Measurements from ENCODE around the gene CFAP73. TPM values are rescaled to one million over a fixed set of nuclear protein-coding genes. Genes with fewer than 3 reads are reported as not detected.

The CFAP73 gene
- total and polyA plus RNA-seq, 10 of the 15 experiments (the other 5 are each of a cell fraction or from before 2014, with no cell fraction given): 0.18 TPM; not detected in 9

DNA sequence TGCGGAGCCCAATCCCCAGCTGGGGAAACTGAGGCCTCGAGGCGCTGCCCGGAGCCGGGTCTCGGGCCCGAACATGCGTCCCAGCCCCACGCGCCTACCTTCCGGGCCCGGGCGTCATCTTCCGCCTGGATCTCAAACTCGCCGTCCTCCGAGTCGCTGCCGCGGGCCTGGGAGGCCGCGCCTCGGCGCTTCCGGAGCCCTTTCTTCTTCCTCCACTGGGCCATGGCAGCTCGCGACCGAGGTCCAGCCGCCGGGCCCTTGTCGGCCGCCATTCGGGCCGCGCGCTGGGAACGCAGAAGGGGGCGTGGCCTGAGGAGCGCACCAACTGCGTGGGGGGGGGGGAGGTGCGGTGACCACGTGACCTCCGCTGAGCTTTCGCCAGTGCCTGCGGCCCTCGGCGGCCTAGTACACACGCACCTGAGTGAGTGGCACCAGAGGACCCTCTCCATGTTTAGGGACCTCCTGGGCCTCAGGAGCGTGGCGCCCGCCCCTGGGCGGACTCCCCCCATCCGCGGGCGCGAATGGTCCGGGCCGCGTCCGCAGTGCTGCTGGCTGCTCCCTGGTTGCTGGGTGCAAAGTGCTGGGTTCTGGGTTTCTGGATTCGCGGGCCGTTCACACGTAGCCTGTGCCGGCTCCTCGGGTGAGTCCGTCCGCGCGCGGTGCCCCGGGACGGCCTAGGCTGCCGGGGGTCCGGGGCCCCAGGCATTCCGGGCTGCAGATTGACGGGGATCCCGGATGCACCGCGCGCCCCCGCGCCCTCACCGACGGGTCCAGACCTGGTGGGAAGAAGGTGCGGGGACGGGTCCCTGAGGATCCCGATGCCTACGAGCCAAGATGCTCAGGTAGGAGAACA, 35.9 kb downstream of the CFAP73 start, which contains the start of the genes DDX54 and RITA1 (continued):
- TF ChIP-seq NR2C1 (IDR thresholded peaks at IDR 0.05): no peak
- TF ChIP-seq ZNF207 (IDR thresholded peaks at IDR 0.05; ENCODE audit: borderline replicate concordance): peak; percentile 64
- peak in 1 of 2 experiments; percentile 37; a peak in 1 of 3 replicates for TF ChIP-seq EGR1 (IDR thresholded peaks at IDR 0.05; ENCODE audit: borderline replicate concordance in 1 of 2, low read depth in 2 of 2, low read length in 2 of 2)
- no peak for TF ChIP-seq ETV6 (conservative IDR thresholded peaks at IDR 0.05 in 1 of 2, IDR thresholded peaks at IDR 0.05 in 1 of 2; ENCODE audit: borderline replicate concordance in 1 of 2, low read depth in 1 of 2)
- TF ChIP-seq SMC3 (IDR thresholded peaks at IDR 0.05; ENCODE audit: borderline replicate concordance, low read length): no peak; the same call in 1 of the 2 replicates
- peak; percentile 80; the same call in 1 of the 2 replicates for TF ChIP-seq ATF3 (IDR thresholded peaks at IDR 0.05; ENCODE audit: borderline replicate concordance, extremely low read depth, low read depth, low read length)
- TF ChIP-seq GATAD2B (conservative IDR thresholded peaks at IDR 0.05; ENCODE audit: low read depth): peak; percentile 83
- peak; percentile 61; the same call in 1 of the 3 replicates for TF ChIP-seq POU2F2 (IDR thresholded peaks at IDR 0.05; ENCODE audit: borderline replicate concordance, low read depth, low read length)
- peak; percentile 91 for TF ChIP-seq RELB (IDR thresholded peaks at IDR 0.05; ENCODE audit: low read depth)
- TF ChIP-seq TCF12 (IDR thresholded peaks at IDR 0.05; ENCODE audit: low read depth, low read length): 0 out of 2 replicates have a peak, but pooled peaks have one; percentile 20
- peak in 1 of 2 experiments; percentile 18; a peak in 2 of 4 replicates for TF ChIP-seq IKZF2 (IDR thresholded peaks at IDR 0.05)
- TF ChIP-seq, protein P1, sequence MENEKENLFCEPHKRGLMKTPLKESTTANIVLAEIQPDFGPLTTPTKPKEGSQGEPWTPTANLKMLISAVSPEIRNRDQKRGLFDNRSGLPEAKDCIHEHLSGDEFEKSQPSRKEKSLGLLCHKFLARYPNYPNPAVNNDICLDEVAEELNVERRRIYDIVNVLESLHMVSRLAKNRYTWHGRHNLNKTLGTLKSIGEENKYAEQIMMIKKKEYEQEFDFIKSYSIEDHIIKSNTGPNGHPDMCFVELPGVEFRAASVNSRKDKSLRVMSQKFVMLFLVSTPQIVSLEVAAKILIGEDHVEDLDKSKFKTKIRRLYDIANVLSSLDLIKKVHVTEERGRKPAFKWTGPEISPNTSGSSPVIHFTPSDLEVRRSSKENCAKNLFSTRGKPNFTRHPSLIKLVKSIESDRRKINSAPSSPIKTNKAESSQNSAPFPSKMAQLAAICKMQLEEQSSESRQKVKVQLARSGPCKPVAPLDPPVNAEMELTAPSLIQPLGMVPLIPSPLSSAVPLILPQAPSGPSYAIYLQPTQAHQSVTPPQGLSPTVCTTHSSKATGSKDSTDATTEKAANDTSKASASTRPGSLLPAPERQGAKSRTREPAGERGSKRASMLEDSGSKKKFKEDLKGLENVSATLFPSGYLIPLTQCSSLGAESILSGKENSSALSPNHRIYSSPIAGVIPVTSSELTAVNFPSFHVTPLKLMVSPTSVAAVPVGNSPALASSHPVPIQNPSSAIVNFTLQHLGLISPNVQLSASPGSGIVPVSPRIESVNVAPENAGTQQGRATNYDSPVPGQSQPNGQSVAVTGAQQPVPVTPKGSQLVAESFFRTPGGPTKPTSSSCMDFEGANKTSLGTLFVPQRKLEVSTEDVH (IDR thresholded peaks at IDR 0.05; ENCODE audit: low read depth, partially characterized antibody): no peak
- 0 out of 2 replicates have a peak, but pooled peaks have one; percentile 64 for TF ChIP-seq MLLT1 (IDR thresholded peaks at IDR 0.05)
- peak; percentile 29 for TF ChIP-seq SKIL (IDR thresholded peaks at IDR 0.05; ENCODE audit: low read depth, poor library complexity, severe bottlenecking)
- TF ChIP-seq CBX3 (IDR thresholded peaks at IDR 0.05; ENCODE audit: borderline replicate concordance, low read depth): no peak
- no peak for TF ChIP-seq RAD21 (IDR thresholded peaks at IDR 0.05; ENCODE audit: insufficient read depth, low read depth, low read length)
- no peak for TF ChIP-seq SPI1 (IDR thresholded peaks at IDR 0.05; ENCODE audit: borderline replicate concordance, insufficient read depth, low read depth, low read length)
